Activated T-cell treated with anti-CD3 and anti-CD28 coated beads for 48 hours (primary cell): ENCODE measurements around the gene EDA.

ENCODE experiments used
- DNase-seq: peaks from one replicate; pipeline ENCODE4 v3.0.0-alpha.2; 2020; ENCODE audit warnings: low read depth

Gene EDA

DNA sequence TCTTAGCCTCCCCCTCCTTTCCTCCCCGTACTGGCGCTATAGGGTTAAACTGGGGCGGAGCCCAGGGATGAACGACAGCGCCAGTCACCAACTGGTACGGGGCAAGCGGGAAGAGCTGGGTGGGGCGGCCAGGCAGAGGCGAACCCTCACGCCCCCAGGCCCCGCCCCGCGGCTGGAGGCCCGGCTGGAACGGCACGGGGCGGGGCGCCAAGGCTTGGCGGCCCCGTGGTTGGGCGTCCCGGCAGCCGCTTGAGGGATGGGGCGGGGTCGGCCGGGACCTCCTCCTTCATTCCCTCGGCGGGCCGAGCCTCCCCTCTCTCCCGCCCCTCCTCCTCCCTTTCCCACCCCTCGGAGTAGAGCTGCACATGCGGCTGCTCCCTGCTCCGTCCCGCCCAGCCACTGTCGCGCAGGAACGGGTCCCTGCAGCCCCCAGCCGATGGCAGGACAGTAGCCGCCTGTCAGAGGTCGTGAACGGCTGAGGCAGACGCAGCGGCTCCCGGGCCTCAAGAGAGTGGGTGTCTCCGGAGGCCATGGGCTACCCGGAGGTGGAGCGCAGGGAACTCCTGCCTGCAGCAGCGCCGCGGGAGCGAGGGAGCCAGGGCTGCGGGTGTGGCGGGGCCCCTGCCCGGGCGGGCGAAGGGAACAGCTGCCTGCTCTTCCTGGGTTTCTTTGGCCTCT, at the start of gene EDA:
TSS of gene EDA (plus strand) at position 335 of the 678 bp plus-strand sequence.
- peak; percentile 72 for DNase-seq

- DNase-seq = no peak
Measured at GRCh38 chrX:69568828-69569227, 47.1 kb upstream of the EDA start.

- no peak for DNase-seq
Measured at GRCh38 chrX:69597399-69597798, 18.5 kb upstream of the EDA start.

GRCh38 chrX:69600182-69600581, 15.7 kb upstream of the EDA start:
- no peak for DNase-seq

- no peak for DNase-seq
Measured at GRCh38 chrX:69603566-69604194, 12.2 kb upstream of the EDA start.

GRCh38 chrX:69605521-69605920, 10.4 kb upstream of the EDA start:
- DNase-seq = no peak

- DNase-seq = no peak
Measured at GRCh38 chrX:69607616-69608015, 8.3 kb upstream of the EDA start.

DNA sequence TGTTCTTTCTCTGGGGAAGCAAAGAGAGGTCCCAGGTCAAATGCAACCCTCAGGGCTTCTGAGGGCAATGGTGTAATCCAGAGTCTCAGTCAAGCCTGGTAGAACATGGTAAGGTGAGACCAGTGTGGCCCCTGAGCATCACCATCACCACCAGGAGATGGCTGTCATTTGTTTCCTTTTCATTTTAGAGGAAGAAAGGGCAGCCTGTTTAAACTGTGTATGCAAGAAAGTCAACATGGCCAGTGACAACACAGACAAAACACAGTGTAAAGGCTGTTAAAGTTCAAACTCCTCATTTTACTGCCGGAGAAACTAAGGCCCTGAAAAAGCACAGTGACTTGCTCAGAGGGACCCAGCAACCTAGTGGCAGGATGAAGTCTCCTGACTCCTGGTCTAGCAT, 2.0 kb upstream of the EDA start:
- DNase-seq = no peak

GRCh38 chrX:69614886-69615285, 1.0 kb upstream of the EDA start:
- no peak for DNase-seq

- no peak for DNase-seq
Measured at GRCh38 chrX:69615342-69615741, 571 bp upstream of the EDA start.

DNA sequence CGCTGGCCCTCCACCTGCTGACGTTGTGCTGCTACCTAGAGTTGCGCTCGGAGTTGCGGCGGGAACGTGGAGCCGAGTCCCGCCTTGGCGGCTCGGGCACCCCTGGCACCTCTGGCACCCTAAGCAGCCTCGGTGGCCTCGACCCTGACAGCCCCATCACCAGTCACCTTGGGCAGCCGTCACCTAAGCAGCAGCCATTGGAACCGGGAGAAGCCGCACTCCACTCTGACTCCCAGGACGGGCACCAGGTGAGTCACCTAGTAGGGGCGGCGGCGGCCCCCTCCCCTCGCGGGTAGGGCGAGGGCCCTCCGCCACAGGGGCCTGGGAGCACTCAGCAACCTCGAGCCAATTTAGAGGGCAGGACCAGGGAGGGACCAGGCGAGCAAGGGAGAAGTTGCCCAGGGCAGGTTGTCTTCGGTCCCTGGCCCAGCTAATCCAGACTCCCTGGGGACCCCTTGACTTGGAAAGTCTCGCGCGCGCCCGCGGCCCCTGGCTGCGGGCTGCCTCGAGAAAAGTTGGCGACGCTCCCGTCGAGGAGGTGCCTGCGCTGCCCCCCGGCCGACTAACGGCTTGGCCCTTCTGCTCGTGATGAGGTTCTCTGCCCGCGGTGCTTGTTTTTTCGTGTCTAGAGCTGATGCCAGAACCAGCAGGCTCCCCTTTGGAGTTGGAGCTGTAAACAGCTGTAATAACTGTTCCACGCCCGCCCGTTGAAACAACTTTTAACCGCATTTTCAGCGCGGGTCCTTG, 717 bp downstream of the EDA start:
- no peak for DNase-seq

- DNase-seq = no peak
Measured at GRCh38 chrX:69618803-69619202, 2.9 kb downstream of the EDA start.

DNA sequence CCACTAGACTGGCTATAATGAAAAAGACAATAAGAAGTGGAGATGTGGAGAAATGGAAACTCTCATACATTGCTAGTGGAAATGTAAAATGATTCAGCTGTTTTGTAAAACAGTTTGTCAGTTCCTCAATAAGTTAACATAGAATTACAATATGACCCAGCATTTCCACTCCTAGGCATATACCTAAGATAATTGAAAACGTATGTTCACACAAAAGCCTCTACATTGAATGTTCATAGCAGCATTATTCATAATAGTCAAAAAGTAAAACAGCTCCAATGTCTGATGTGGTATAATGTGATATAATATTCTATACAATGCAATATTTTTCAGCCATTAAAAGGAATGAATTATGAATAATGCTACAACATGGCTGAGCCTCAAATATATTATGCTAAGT, 10.2 kb downstream of the EDA start:
- DNase-seq = no peak

- DNase-seq = no peak
Measured at GRCh38 chrX:69627744-69628143, 11.8 kb downstream of the EDA start.

DNA sequence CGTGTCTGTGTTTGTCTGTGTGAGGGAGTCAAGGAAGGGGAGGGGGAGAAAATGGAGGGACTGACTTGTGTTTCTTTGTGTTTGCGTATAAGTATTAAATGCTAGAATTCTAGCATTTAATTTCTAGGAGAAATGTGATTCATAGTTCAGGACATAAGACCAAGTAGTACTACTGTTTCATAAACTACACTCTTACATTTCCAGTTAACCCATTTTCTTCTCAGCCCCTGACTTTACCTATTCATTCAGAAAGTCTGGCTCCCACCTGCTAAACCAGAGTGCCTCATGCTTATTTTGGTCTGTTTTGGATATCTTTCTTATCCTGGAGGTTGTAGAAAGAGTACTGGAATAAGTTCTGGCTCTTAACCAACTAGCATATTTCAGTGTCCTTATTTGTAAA, 14.2 kb downstream of the EDA start:
- no peak for DNase-seq

DNA sequence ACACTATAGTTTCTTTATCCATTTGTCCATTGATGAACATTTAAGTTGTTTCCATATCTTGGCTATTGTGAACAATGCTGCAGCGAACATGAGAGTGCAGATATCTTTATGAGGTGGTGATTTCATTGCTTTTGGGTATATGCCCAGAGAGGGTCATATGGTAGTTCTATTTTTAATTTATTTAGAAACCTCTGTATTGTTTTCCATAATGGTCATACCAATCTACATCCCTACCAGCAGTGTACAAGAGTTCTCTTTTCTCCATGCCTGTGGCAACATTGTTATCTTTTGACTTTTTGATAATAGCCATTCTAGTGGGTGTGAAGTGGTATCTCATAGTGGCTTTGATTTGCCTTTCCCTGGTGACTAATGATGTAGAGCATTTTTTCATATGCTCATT, 48.8 kb downstream of the EDA start:
- no peak for DNase-seq

DNA sequence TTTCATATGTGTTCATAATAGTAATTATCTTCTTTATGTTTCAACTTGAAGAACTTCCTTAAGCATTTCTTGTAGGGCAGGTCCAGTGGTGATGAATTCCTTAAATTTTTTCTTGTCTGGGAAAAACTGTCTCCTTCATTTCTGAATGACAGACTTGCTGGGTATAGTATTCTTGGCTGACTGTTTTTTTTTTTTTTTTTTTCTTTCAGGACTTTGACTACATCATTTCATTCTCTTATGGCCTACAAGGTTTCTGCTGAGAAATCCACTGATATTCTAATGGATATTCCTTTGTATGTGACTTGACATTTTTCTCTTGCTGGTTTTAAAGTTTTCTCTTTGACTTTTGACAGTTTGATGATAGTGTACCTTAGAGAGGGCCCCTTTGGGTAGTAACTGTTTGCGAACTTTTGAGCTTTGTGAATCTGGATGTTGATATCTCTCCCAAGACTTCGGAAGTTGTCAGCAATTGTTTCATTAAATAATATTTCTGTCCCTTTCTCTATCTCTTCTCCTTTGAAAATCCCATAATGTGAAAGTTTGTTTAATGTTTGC, 54.2 kb downstream of the EDA start:
- DNase-seq = no peak

DNA sequence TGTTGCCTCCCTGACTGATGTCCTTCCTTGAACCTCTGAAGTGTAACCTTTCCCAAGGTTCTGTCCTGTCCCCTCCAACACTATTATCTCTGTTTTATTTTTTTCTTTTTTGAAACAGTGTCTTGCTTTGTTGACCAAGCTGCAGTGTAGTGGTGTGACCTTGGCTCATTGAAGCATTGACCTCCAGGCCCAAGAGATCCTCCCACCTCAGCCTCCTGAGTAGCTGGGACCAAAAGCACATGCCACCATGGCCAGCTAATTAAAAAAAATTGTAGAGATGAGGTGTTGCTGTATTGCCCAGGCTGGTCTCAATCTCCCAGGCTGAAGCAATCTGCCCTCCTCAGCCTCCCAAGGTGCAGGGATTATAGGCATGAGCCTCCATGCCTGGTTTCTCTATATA, 59.0 kb downstream of the EDA start:
- DNase-seq = no peak

- no peak for DNase-seq
Measured at GRCh38 chrX:69705818-69706217, 89.9 kb downstream of the EDA start.

- no peak for DNase-seq
Measured at GRCh38 chrX:69718102-69718501, 102.2 kb downstream of the EDA start.

GRCh38 chrX:69724307-69724706, 108.4 kb downstream of the EDA start:
- no peak for DNase-seq

GRCh38 chrX:69740317-69740716, 124.4 kb downstream of the EDA start:
- no peak for DNase-seq

DNA sequence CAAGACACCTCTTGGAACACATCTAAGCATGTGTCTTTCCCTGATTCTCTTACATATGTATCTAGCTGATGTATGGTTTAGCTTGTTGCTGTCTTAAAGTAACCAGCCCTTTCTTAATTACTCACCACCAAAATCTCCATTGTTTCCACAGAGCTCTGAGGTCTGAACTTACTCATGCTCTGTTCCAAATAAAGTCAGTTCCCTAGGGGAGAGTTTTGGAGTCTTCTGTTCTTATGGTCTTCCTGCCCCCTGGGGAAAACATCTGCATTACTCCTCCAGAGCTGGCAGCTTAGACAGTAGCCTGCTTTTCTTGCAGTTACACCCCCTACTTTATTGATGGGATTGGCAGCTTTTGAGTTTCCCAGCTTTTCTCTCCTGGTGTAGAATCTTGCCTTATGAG, 125.8 kb downstream of the EDA start:
- DNase-seq = no peak
